ENCODE data around the gene KCNK1.

The KCNK1 gene
- 0 reads per million in 2 donors for total RNA-seq

GRCh38 chr1:233613252-233614172 is at the start of gene KCNK1:
TSS of gene KCNK1 (plus strand) at chr1:233614106. CDS start at chr1:233614172, 66 bp downstream.
- DNase-seq = no peak

GRCh38 chr1:233565313-233565712 is 48.6 kb upstream of the KCNK1 start:
- DNase-seq = no peak

- no peak for DNase-seq
These were observed 47.0 kb upstream of the KCNK1 start for GRCh38 chr1:233566886-233567285.

GRCh38 chr1:233569636-233570035 is 44.3 kb upstream of the KCNK1 start:
- no peak for DNase-seq

GRCh38 chr1:233570216-233570615 is 43.7 kb upstream of the KCNK1 start:
- DNase-seq = no peak

- no peak for DNase-seq
These were observed 43.2 kb upstream of the KCNK1 start for GRCh38 chr1:233570706-233571105.

- DNase-seq = no peak
These were observed 41.0 kb upstream of the KCNK1 start for GRCh38 chr1:233572896-233573295.

- no peak for DNase-seq
These were observed 38.5 kb upstream of the KCNK1 start for GRCh38 chr1:233575450-233575849.

- no peak for DNase-seq
These were observed 31.5 kb upstream of the KCNK1 start for GRCh38 chr1:233582439-233582838.

GRCh38 chr1:233584376-233584775 is 29.5 kb upstream of the KCNK1 start:
- no peak for DNase-seq

- no peak for DNase-seq
These were observed 29.0 kb upstream of the KCNK1 start for GRCh38 chr1:233584931-233585330.

GRCh38 chr1:233586301-233586700 is 27.6 kb upstream of the KCNK1 start:
- no peak for DNase-seq

GRCh38 chr1:233587196-233587595 is 26.7 kb upstream of the KCNK1 start:
- no peak for DNase-seq

- DNase-seq = no peak
These were observed 25.7 kb upstream of the KCNK1 start for GRCh38 chr1:233587958-233588799.

- DNase-seq = no peak
These were observed 16.4 kb upstream of the KCNK1 start for GRCh38 chr1:233597489-233597901.

- DNase-seq = no peak
These were observed 14.9 kb upstream of the KCNK1 start for GRCh38 chr1:233598891-233599541.

GRCh38 chr1:233599542-233600073 is 14.3 kb upstream of the KCNK1 start:
- DNase-seq = no peak

GRCh38 chr1:233600488-233600887 is 13.4 kb upstream of the KCNK1 start:
- no peak for DNase-seq

- DNase-seq = no peak
These were observed 10.4 kb upstream of the KCNK1 start for GRCh38 chr1:233603478-233603877.

- DNase-seq = no peak
These were observed 8.7 kb upstream of the KCNK1 start for GRCh38 chr1:233605205-233605604.

GRCh38 chr1:233606813-233607212 is 7.1 kb upstream of the KCNK1 start:
- DNase-seq = no peak

- DNase-seq = no peak
These were observed 6.4 kb upstream of the KCNK1 start for GRCh38 chr1:233607252-233608119.
